Measurements from ENCODE around the gene YAE1. TPM values are rescaled to one million over a fixed set of nuclear protein-coding genes. Genes with fewer than 3 reads are reported as not detected.

The YAE1 gene
- total RNA-seq, 1 donor from 2014 or later: 20.9 TPM

GRCh38 chr7:39609935-39610263 is 43.7 kb downstream of the YAE1 start:
- DNase-seq (ENCODE audit: low read depth): no peak
- H3K4me3 ChIP-seq (ENCODE audit: low read depth, low read length): peak overlapping the region; percentile 30
- TF ChIP-seq, protein P1, sequence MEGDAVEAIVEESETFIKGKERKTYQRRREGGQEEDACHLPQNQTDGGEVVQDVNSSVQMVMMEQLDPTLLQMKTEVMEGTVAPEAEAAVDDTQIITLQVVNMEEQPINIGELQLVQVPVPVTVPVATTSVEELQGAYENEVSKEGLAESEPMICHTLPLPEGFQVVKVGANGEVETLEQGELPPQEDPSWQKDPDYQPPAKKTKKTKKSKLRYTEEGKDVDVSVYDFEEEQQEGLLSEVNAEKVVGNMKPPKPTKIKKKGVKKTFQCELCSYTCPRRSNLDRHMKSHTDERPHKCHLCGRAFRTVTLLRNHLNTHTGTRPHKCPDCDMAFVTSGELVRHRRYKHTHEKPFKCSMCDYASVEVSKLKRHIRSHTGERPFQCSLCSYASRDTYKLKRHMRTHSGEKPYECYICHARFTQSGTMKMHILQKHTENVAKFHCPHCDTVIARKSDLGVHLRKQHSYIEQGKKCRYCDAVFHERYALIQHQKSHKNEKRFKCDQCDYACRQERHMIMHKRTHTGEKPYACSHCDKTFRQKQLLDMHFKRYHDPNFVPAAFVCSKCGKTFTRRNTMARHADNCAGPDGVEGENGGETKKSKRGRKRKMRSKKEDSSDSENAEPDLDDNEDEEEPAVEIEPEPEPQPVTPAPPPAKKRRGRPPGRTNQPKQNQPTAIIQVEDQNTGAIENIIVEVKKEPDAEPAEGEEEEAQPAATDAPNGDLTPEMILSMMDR (conservative IDR thresholded peaks at IDR 0.05; ENCODE audit: low read depth, low read length): no peak

- no peak for DNase-seq (ENCODE audit: low read depth)
- TF ChIP-seq, protein P1 (conservative IDR thresholded peaks at IDR 0.05; ENCODE audit: low read depth, low read length): no peak
- H3K4me3 ChIP-seq (ENCODE audit: low read depth, low read length): no peak overlapping the region
Observed at GRCh38 chr7:39613577-39613976, 47.4 kb downstream of the YAE1 start.

DNA sequence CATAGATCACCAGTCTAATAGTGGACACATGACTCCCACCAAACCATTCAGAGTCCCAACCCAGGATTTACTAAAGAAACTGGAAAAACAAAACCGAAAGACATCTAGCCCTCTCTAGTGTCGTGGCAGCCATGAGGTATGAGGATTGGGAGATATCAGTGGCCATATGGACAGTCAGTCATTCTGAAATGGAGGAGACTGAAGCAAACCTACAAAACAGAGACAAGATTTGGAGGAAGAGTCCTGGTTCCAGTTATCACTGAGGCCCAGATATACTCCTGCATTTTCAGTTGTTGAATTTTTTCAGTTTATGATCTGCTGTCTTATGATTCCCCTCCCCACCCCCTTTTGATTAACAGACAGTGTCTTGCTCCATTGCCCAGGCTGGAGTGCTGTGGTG is 48.1 kb downstream of the YAE1 start:
- TF ChIP-seq, protein P1 (conservative IDR thresholded peaks at IDR 0.05; ENCODE audit: low read depth, low read length): no peak
- no peak for DNase-seq (ENCODE audit: low read depth)
- no peak overlapping the region for H3K4me3 ChIP-seq (ENCODE audit: low read depth, low read length)

DNA sequence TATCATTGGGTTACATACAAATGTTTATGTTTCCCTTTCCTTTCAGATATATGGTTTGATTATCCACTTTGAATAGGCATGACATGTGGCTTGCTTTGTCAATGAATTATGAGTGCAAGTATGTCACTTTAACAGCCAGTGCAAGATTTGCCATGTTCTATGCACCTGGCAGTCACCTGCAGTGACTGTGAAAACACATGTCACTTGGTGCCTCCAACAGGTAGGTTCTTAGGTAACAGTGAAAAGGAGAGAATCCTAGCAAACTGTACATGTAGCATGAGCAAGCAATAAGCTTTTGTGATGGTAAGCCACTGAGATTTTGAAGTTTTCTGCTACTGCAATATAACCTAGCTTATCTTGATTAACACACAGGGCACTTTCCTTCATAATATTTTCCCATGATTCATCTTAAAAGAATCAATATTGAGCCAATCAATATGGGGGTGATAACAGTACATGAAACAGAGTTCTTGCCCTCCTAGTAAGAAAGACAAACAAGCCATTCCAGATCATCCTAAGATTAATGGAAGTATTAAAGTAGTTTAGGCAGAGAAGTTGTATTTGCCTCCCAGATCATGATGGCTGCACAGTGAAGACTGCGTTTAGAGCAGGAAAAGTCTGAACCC is 49.3 kb downstream of the YAE1 start:
- TF ChIP-seq, protein P1 (conservative IDR thresholded peaks at IDR 0.05; ENCODE audit: low read depth, low read length): no peak
- H3K4me3 ChIP-seq (ENCODE audit: low read depth, low read length): no peak overlapping the region

DNA sequence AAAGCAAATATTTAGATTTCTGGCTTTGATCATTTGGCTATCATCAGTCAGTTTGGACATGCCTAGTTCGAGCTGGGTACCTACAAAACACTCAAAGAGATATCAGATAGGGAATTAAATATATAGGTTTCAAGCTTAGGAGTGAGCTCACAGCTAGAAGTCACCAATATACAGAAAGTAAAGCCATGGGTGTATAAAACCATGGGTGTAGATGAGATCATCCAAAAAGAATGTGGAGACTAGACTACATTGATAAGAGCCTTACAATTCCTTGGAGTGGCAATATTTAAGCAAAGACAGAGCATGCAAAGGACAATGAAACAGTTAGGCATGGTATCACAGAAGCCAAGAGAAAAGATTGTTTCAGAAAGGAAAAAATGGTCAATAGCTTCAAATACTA is 49.9 kb downstream of the YAE1 start:
- no peak for DNase-seq (ENCODE audit: low read depth)
- TF ChIP-seq, protein P1 (conservative IDR thresholded peaks at IDR 0.05; ENCODE audit: low read depth, low read length): no peak
- H3K4me3 ChIP-seq (ENCODE audit: low read depth, low read length): no peak overlapping the region

More for the DNA sequence above, 49.3 kb downstream of the YAE1 start:
- DNase-seq (ENCODE audit: low read depth): no peak

DNA sequence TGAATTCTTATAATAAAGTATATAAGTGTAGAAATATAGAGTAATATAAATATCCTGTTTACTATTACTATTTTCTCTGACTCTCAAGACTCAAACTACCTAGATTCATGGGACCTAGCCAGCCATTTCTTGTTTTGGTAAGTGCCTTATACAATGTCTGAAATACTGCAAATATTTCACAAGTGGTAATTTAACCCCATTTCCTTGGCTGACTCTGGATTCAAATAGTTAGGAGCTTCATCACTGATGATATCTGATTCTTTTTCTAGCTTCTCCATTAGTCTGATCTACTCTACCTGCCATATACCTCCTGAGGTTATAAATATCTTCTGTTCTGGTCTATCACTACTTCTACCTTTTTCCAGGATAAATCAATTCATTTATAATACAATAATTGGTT is 50.8 kb downstream of the YAE1 start:
- DNase-seq (ENCODE audit: low read depth): no peak
- TF ChIP-seq, protein P1 (conservative IDR thresholded peaks at IDR 0.05; ENCODE audit: low read depth, low read length): no peak
- H3K4me3 ChIP-seq (ENCODE audit: low read depth, low read length): no peak overlapping the region

DNA sequence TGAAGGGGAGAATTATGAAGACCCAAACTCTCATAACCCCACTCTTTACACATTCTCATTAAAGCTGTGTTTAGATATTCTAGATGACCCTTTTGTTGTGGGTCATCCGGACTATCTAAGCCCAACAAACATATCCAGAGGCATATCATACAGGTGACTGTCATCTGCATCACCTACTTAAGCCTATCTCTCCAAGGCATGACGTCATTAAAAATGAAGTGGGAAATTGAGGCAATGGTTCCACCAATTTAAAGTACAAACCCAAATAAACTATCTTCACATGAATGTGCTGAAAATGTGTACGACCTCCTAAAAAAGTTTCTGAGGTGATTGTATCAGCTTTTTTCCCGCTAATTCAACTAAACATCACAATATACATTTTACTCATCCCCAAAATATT is 52.7 kb downstream of the YAE1 start:
- DNase-seq (ENCODE audit: low read depth): no peak
- TF ChIP-seq, protein P1 (conservative IDR thresholded peaks at IDR 0.05; ENCODE audit: low read depth, low read length): no peak
- H3K4me3 ChIP-seq (ENCODE audit: low read depth, low read length): no peak overlapping the region

Measured in epithelial cell of proximal tubule (primary cell).